SKM-1 (cell line): ENCODE measurements around the gene GSTO2.

ENCODE experiments used
- DNase-seq: peaks from one replicate; lab custom pipeline; 2025; ENCODE audit not compliant: unreplicated experiment; lab: John Stamatoyannopoulos, UW

The GSTO2 gene

GRCh38 chr10:104337985-104338735 lies 69.2 kb downstream of the GSTO2 start, which contains the start of gene ITPRIP:
Gene ITPRIP (minus strand): TSS chr10:104338465. CDS start chr10:104316051, 22,414 bp downstream.
- DNase-seq, result peak; percentile 87

GRCh38 chr10:104339469-104340110 lies 70.6 kb downstream of the GSTO2 start:
- DNase-seq, result no peak

GRCh38 chr10:104340111-104340526 lies 71.1 kb downstream of the GSTO2 start:
- no peak for DNase-seq

GRCh38 chr10:104340641-104341040 lies 71.7 kb downstream of the GSTO2 start:
- DNase-seq, result no peak

GRCh38 chr10:104342941-104343411 lies 74.0 kb downstream of the GSTO2 start:
- no peak for DNase-seq

GRCh38 chr10:104344219-104344618 lies 75.2 kb downstream of the GSTO2 start:
- no peak for DNase-seq

GRCh38 chr10:104345515-104345914 lies 76.5 kb downstream of the GSTO2 start:
- DNase-seq, result no peak

GRCh38 chr10:104345941-104346340 lies 77.0 kb downstream of the GSTO2 start:
- no peak for DNase-seq

GRCh38 chr10:104347295-104348045 lies 78.5 kb downstream of the GSTO2 start:
- DNase-seq, result no peak

GRCh38 chr10:104348601-104349000 lies 79.6 kb downstream of the GSTO2 start:
- DNase-seq, result no peak

- peak; percentile 78 for DNase-seq
Observed at GRCh38 chr10:104349623-104350126, 80.7 kb downstream of the GSTO2 start.

GRCh38 chr10:104350127-104350635 lies 81.2 kb downstream of the GSTO2 start:
- DNase-seq, result peak; percentile 65

- peak; percentile 89 for DNase-seq
Observed at GRCh38 chr10:104351061-104351702, 82.2 kb downstream of the GSTO2 start.

- no peak for DNase-seq
Observed at GRCh38 chr10:104351919-104352318, 82.9 kb downstream of the GSTO2 start.

GRCh38 chr10:104353325-104354048 lies 84.5 kb downstream of the GSTO2 start, which contains the start of gene CFAP58:
Gene CFAP58 (plus strand): TSS chr10:104353833. CDS start chr10:104353898, 65 bp downstream.
- DNase-seq, result peak; percentile 21
